DOHH2 (cell line): ENCODE results near the gene ZNF674.
A peak's percentile ranks its signal among the peaks of the same experiment; 100 is the strongest.
"Not testable (repeated sequence)": the region's sequence is repeated elsewhere in the genome, so short reads cannot be mapped to it uniquely, and the experiment has no call there.

Source experiments
- H3F3A ChIP-seq: fragments of 200-600 bp; sonication (generic), shearing (Covaris generic); 2 replicates; pipeline ENCODE4 v1.6.0; 2016; ENCODE audit warnings: antibody characterized with exemption, mild to moderate bottlenecking; ENCODE audit not compliant: control insufficient read depth, insufficient read depth
- H3K27ac ChIP-seq: fragments of 200-600 bp; sonication (generic); 2 replicates; pipeline ENCODE4 v1.5.1; 2014; ENCODE audit warnings: low read depth, mild to moderate bottlenecking, low read length, moderate library complexity
- H3K27me3 ChIP-seq: fragments of 200-600 bp; sonication (generic); 2 replicates; pipeline ENCODE4 v1.6.1; 2014; ENCODE audit warnings: mild to moderate bottlenecking, low read length, mixed read lengths; ENCODE audit not compliant: control insufficient read depth
- H3K36me3 ChIP-seq: fragments of 200-600 bp; sonication (generic); 2 replicates; pipeline ENCODE4 v1.6.1; 2014; ENCODE audit warnings: mild to moderate bottlenecking, low read length, moderate library complexity, mixed read lengths; ENCODE audit not compliant: control insufficient read depth
- H3K4me1 ChIP-seq: fragments of 200-600 bp; sonication (generic); 2 replicates; pipeline ENCODE4 v1.6.1; 2014; ENCODE audit warnings: mild to moderate bottlenecking, low read length, mixed read lengths; ENCODE audit not compliant: control insufficient read depth
- H3K4me2 ChIP-seq: fragments of 200-600 bp; sonication (generic); 2 replicates; pipeline ENCODE4 v1.6.0; 2014; ENCODE audit warnings: mild to moderate bottlenecking, low read length, moderate library complexity
- H3K4me3 ChIP-seq: fragments of 200-600 bp; sonication (generic); 2 replicates; pipeline ENCODE4 v1.5.1; 2014; ENCODE audit warnings: mild to moderate bottlenecking, low read length, mixed read lengths
- H3K79me2 ChIP-seq: fragments of 200-600 bp; sonication (generic); 2 replicates; pipeline ENCODE4 v1.6.1; 2014; ENCODE audit warnings: mild to moderate bottlenecking, low read length, mixed read lengths; ENCODE audit not compliant: control insufficient read depth
- H3K9me2 ChIP-seq: fragments of 200-600 bp; sonication (generic); replicated peaks from 2 replicates; pipeline ENCODE4 v1.6.1; 2014; ENCODE audit warnings: mild to moderate bottlenecking, low read length, mixed read lengths; ENCODE audit not compliant: control insufficient read depth
- H3K9me3 ChIP-seq: fragments of 200-600 bp; sonication (generic); 2 replicates; pipeline ENCODE4 v1.6.1; 2014; ENCODE audit warnings: antibody characterized with exemption, low read length, mixed read lengths; ENCODE audit not compliant: control insufficient read depth, insufficient read depth
- H4K20me1 ChIP-seq: fragments of 200-600 bp; sonication (generic); 2 replicates; pipeline ENCODE4 v1.6.0; 2014; ENCODE audit warnings: low read depth, mild to moderate bottlenecking, antibody characterized with exemption, low read length, moderate library complexity; ENCODE audit not compliant: control insufficient read depth, insufficient read depth
- CTCF ChIP-seq: fragments of 200-600 bp; sonication (generic); IDR thresholded peaks from one replicate; pipeline ENCODE4 v1.5.1; 2014; ENCODE audit warnings: antibody characterized with exemption, mild to moderate bottlenecking, low read depth, low read length; ENCODE audit not compliant: poor library complexity, severe bottlenecking
- EZH2phosphoT487 ChIP-seq: fragments of 200-600 bp; sonication (generic); IDR thresholded peaks from 2 replicates; pipeline ENCODE4 v1.6.1; 2017; ENCODE audit warnings: borderline replicate concordance, mild to moderate bottlenecking, antibody characterized with exemption, low read length, moderate library complexity, mixed read lengths

The ZNF674 gene

GRCh38 chrX:46547857-46548256 is 2.6 kb upstream of the ZNF674 start:
- TF ChIP-seq CTCF = no peak
- TF ChIP-seq EZH2phosphoT487 = no peak
- H3K9me3 ChIP-seq = no peaks in the 10 kb centered on the region
- H3K36me3 ChIP-seq = peaks cover 16% of the 10 kb centered on the region; the same call in 1 of the 2 replicates
- no peak overlapping the region for H3K4me3 ChIP-seq
- no peaks in the 10 kb centered on the region for H3K27me3 ChIP-seq
- H3K9me2 ChIP-seq = no peaks in the 10 kb centered on the region
- H3K4me2 ChIP-seq = no peak overlapping the region
- no peaks in the 10 kb centered on the region for H4K20me1 ChIP-seq
- no peaks in the 10 kb centered on the region for H3F3A ChIP-seq
- H3K4me1 ChIP-seq = peaks cover 33% of the 10 kb centered on the region
- no peak overlapping the region for H3K27ac ChIP-seq
- peaks cover 24% of the 10 kb centered on the region for H3K79me2 ChIP-seq

- Histone ChIP-seq H3K4me2 (peak overlapping the region; percentile 89), H3K36me3 (peaks cover 16% of the 10 kb centered on the region; the same call in 1 of the 2 replicates), H3K79me2 (peaks cover 24% of the 10 kb centered on the region), H3K4me1 (peaks cover 25% of the 10 kb centered on the region), H3K4me3 (peak overlapping the region; percentile 91)
- H3K9me3 ChIP-seq, H3K27ac ChIP-seq, H3F3A ChIP-seq, H3K27me3 ChIP-seq, H3K9me2 ChIP-seq, H4K20me1 ChIP-seq: not testable (repeated sequence)
Measured at GRCh38 chrX:46544527-46544926, 694 bp downstream of the ZNF674 start.

- peaks cover 24% of the 10 kb centered on the region for H3K79me2 ChIP-seq
- TF ChIP-seq EZH2phosphoT487 (no peak), CTCF (no peak)
- H3K4me2 ChIP-seq = no peak overlapping the region; the same call in 1 of the 2 replicates
Measured at GRCh38 chrX:46543441-46543840, 1.8 kb downstream of the ZNF674 start.

GRCh38 chrX:46531442-46531841 is 13.8 kb downstream of the ZNF674 start:
- H4K20me1 ChIP-seq = no peaks in the 10 kb centered on the region
- H3K27me3 ChIP-seq = no peaks in the 10 kb centered on the region
- no peaks in the 10 kb centered on the region for H3K4me1 ChIP-seq
- H3K9me3 ChIP-seq = no peaks in the 10 kb centered on the region
- no peak overlapping the region for H3K27ac ChIP-seq
- H3K4me2 ChIP-seq = no peak overlapping the region
- no peaks in the 10 kb centered on the region for H3K36me3 ChIP-seq
- no peaks in the 10 kb centered on the region for H3K79me2 ChIP-seq
- TF ChIP-seq CTCF (no peak), EZH2phosphoT487 (no peak)
- no peak overlapping the region for H3K4me3 ChIP-seq
- no peaks in the 10 kb centered on the region for H3K9me2 ChIP-seq
- no peaks in the 10 kb centered on the region for H3F3A ChIP-seq

More at GRCh38 chrX:46543441-46543840, 1.8 kb downstream of the ZNF674 start:
- H4K20me1 ChIP-seq = no peaks in the 10 kb centered on the region
- no peaks in the 10 kb centered on the region for H3K9me2 ChIP-seq
- peaks cover 25% of the 10 kb centered on the region for H3K4me1 ChIP-seq
- H3K27ac ChIP-seq = no peak overlapping the region
- H3K36me3 ChIP-seq = peaks cover 16% of the 10 kb centered on the region; the same call in 1 of the 2 replicates
- H3K9me3 ChIP-seq = no peaks in the 10 kb centered on the region
- H3K27me3 ChIP-seq = no peaks in the 10 kb centered on the region
- no peak overlapping the region for H3K4me3 ChIP-seq
- no peaks in the 10 kb centered on the region for H3F3A ChIP-seq

GRCh38 chrX:46530404-46530908 is 14.8 kb downstream of the ZNF674 start:
- not testable (repeated sequence) for H4K20me1 ChIP-seq, H3K4me3 ChIP-seq, H3K79me2 ChIP-seq, H3K9me3 ChIP-seq, H3K4me1 ChIP-seq, H3K9me2 ChIP-seq, H3F3A ChIP-seq, H3K27ac ChIP-seq, H3K36me3 ChIP-seq, H3K4me2 ChIP-seq, H3K27me3 ChIP-seq

- H3K79me2 ChIP-seq = not testable (repeated sequence)
Measured at GRCh38 chrX:46529740-46530403, 15.3 kb downstream of the ZNF674 start.

More at GRCh38 chrX:46529740-46530403, 15.3 kb downstream of the ZNF674 start:
- not testable (repeated sequence) for H3F3A ChIP-seq, H3K4me2 ChIP-seq, H3K9me3 ChIP-seq, H4K20me1 ChIP-seq, H3K9me2 ChIP-seq, H3K27me3 ChIP-seq, H3K36me3 ChIP-seq, H3K27ac ChIP-seq, H3K4me1 ChIP-seq, H3K4me3 ChIP-seq
